NCI-H2196 (cell line): ENCODE data around the gene P2RY10.
"Not testable (repeated sequence)": the region's sequence is repeated elsewhere in the genome, so short reads cannot be mapped to it uniquely, and the experiment has no call there.

Experiments used
- DNase-seq: peaks from one replicate; lab custom pipeline; 2025; ENCODE audit not compliant: unreplicated experiment; lab: John Stamatoyannopoulos, UW

The P2RY10 gene

GRCh38 chrX:78945186-78945912, at the start of gene P2RY10:
Gene P2RY10, plus strand, starts transcription at chrX:78945391. Its CDS starts 15,130 bp downstream, at chrX:78960521.
- no peak for DNase-seq

GRCh38 chrX:78922754-78923153, 22.4 kb upstream of the P2RY10 start:
- DNase-seq = no peak

- no peak for DNase-seq
These were observed 21.8 kb upstream of the P2RY10 start for GRCh38 chrX:78923198-78924015.

GRCh38 chrX:78931814-78932213, 13.4 kb upstream of the P2RY10 start:
- no peak for DNase-seq

- no peak for DNase-seq
These were observed 10.3 kb upstream of the P2RY10 start for GRCh38 chrX:78934866-78935265.

- DNase-seq = no peak
These were observed 840 bp upstream of the P2RY10 start for GRCh38 chrX:78944351-78944750.

GRCh38 chrX:78946178-78946931, 1.2 kb downstream of the P2RY10 start:
- no peak for DNase-seq

- DNase-seq = no peak
These were observed 5.0 kb downstream of the P2RY10 start for GRCh38 chrX:78950009-78950835.

- DNase-seq = no peak
These were observed 12.0 kb downstream of the P2RY10 start for GRCh38 chrX:78957049-78957767.

- DNase-seq = no peak
These were observed 12.6 kb downstream of the P2RY10 start for GRCh38 chrX:78957768-78958130.

GRCh38 chrX:78958419-78959116, 13.4 kb downstream of the P2RY10 start:
- no peak for DNase-seq

GRCh38 chrX:78960888-78961287, 15.7 kb downstream of the P2RY10 start:
- no peak for DNase-seq

GRCh38 chrX:78964598-78964997, 19.4 kb downstream of the P2RY10 start:
- no peak for DNase-seq

GRCh38 chrX:78979789-78980464, 34.7 kb downstream of the P2RY10 start:
- no peak for DNase-seq

GRCh38 chrX:78989349-78989748, 44.2 kb downstream of the P2RY10 start:
- DNase-seq = no peak

- DNase-seq = no peak
These were observed 52.8 kb downstream of the P2RY10 start for GRCh38 chrX:78997870-78998558.

- not testable (repeated sequence) for DNase-seq
These were observed 62.3 kb downstream of the P2RY10 start for GRCh38 chrX:79007540-79007939.
